SKM-1 treated with dmso at 0.1 percent for 144 hours (cell line): ENCODE data around the gene FOXN4.
"Not testable (repeated sequence)": the region's sequence is repeated elsewhere in the genome, so short reads cannot be mapped to it uniquely, and the experiment has no call there.

Source experiments
- DNase-seq: peaks from one replicate; lab custom pipeline; 2025; ENCODE audit not compliant: unreplicated experiment; lab: John Stamatoyannopoulos, UW

The FOXN4 gene, protein sequence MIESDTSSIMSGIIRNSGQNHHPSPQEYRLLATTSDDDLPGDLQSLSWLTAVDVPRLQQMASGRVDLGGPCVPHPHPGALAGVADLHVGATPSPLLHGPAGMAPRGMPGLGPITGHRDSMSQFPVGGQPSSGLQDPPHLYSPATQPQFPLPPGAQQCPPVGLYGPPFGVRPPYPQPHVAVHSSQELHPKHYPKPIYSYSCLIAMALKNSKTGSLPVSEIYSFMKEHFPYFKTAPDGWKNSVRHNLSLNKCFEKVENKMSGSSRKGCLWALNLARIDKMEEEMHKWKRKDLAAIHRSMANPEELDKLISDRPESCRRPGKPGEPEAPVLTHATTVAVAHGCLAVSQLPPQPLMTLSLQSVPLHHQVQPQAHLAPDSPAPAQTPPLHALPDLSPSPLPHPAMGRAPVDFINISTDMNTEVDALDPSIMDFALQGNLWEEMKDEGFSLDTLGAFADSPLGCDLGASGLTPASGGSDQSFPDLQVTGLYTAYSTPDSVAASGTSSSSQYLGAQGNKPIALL

GRCh38 chr12:109308534-109309380, at the start of gene FOXN4:
TSS of gene FOXN4 (minus strand) at chr12:109309284. CDS start at chr12:109308321, 963 bp downstream.
- DNase-seq = no peak

- DNase-seq = no peak
Observed at GRCh38 chr12:109358154-109358869, 49.2 kb upstream of the FOXN4 start.

GRCh38 chr12:109357032-109357431, 47.9 kb upstream of the FOXN4 start:
- DNase-seq = no peak

DNA sequence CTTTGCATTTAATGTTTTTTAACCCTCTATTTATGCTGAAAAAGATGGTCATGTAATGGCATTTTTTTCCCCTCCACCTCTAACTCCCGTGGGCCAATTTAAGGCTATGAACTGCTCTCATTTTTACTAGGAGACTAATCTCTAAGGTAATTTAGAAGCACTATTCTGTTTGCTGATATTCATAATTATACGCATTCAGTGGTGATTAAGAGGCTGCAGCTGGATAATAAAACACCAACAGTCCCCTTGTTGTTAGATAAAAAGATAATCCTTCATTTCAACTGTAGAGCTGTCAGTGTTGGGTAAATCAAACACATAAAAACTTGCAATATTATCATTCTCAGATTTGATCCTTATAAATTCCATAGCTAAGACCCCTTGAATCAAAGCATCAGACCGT, 47.5 kb upstream of the FOXN4 start:
- no peak for DNase-seq

GRCh38 chr12:109352184-109352583, 43.1 kb upstream of the FOXN4 start:
- DNase-seq = no peak

GRCh38 chr12:109347589-109347988, 38.5 kb upstream of the FOXN4 start, which contains the start of gene MYO1H:
TSS of gene MYO1H (plus strand) at chr12:109347900. CDS start at chr12:109347961, 61 bp downstream.
- DNase-seq = no peak

- no peak for DNase-seq
Observed at GRCh38 chr12:109346920-109347319, 37.8 kb upstream of the FOXN4 start.

- DNase-seq = no peak
Observed at GRCh38 chr12:109345428-109345827, 36.3 kb upstream of the FOXN4 start.

- no peak for DNase-seq
Observed at GRCh38 chr12:109343677-109344076, 34.6 kb upstream of the FOXN4 start.

DNA sequence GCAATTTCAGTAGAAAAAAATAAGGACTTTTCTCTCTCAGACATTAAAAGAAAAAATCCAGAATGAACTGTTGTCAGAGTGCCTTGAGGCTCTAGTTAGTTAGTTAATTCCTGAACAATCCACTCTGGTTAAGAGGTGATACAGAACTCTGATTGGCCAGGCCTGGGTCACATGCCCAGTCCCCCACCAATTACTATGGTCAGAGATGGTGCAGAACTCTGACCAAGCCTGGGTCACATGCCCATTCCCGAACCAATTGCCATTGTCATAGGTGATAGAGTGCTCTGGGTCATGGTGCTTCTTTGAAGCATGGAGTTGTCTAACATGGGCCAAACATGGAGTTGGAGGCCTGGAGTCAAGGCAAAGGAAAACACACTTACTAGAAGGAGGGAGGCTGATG, 27.5 kb upstream of the FOXN4 start:
- DNase-seq = no peak

DNA sequence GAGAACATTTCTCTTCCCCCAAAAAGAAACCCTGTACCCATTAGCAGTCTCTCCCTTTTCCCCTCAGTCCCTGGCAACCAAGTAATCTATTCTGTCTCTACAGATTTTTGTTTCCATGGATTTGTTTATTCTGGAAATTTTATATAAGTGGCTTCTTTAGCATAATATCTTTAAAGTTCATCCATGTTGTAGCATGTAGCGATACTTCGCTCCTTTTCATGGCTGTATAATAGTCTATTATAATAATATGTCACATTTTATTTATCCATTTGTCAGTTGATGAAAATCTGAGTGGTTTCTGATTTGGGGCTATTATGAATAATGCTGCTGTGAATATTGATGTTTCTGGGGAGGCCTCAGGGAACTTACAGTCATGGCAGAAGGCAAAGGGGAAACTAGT, 25.8 kb upstream of the FOXN4 start:
- no peak for DNase-seq

- no peak for DNase-seq
Observed at GRCh38 chr12:109331301-109331952, 22.3 kb upstream of the FOXN4 start.

DNA sequence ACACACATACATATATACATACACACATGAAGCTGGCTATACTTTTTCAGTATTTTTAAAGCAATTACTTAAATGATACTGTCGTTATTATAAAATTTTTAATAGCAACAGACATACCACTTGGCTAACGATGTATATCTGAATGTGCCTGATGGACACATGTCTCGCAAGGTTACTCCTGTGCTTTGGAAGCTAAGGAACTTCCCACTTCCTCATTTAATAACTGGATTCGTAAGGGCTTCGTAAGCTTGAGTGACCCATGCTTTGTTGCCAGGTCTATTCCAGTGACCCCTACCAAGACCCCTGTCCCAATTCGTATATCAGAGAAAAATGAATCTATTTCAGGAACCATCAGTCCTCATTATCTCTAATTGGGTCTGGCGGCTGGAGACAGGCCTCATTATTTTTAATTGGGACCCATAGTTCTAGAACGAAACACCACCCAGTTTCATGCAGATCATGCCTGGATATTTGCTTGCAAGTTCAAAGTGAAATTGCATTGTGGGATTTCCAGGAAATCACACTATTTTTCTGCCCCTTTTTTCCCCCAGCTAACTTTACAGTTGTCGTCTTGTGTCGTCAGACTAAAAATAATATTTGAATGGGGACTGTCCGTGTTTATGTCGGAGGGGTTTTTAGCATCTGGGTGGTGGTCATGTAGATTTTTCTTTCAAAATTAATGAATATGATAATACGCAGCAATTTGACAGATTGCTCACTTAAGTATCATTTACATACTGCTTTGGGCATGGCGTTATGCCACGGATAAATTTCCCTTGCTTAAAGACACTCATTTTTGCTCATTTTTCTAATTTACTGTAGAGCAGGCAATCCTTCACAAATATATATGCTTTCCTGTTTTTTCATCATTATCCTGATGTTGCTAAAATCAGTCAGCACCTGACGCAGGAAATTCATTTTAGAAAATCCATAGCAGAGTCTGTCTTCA, 21.5 kb upstream of the FOXN4 start:
- no peak for DNase-seq

- DNase-seq = no peak
Observed at GRCh38 chr12:109329686-109330085, 20.6 kb upstream of the FOXN4 start.

DNA sequence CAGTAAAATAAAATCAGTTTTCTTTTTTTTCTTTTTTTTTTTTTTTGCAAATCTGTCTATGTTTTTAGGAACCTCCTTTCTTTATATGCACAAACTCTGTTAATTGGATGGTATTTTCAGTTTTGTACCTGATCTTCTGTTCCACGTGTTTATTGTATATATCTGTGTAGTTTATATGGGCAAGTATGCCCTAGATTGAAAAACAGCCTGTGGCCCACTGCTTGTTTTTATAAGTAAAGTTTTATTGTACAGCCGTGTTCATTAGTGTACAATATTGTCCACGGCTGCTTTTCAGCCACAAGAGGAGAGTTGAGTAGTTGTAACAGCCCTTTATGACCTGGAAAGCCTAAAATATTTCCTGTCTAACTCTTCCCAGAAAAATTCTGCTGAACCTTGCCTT, 19.9 kb upstream of the FOXN4 start:
- no peak for DNase-seq

DNA sequence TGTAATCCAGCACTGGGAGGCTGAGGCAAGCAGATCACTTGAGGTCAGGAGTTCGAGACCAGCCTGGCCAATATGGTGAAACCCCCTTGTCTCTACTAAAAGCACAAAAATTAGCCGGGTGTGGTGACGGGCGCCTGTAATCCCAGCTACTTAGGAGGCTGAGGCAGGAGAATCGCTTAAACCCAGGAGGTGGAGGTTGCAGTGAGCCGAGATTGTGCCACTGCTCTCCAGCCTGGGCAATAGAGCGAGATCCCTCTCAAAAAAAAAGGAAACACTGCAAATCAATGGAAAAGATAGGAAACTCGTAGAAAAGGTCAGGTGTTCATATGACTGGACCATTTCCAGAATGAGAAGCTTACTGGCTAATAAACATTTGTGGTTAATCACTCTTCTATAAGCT, 12.2 kb upstream of the FOXN4 start:
- not testable (repeated sequence) for DNase-seq

GRCh38 chr12:109310247-109311125, 1.4 kb upstream of the FOXN4 start:
- no peak for DNase-seq

GRCh38 chr12:109309381-109310246, 530 bp upstream of the FOXN4 start:
- DNase-seq = no peak
